Hematopoietic multipotent progenitor cell treated with erythropoietin and hydrocortisone succinate and interleukin-3 and kit ligand, for 17 days (in vitro differentiated cells): ENCODE results near the gene RNF11.
"Not testable (repeated sequence)": the region's sequence is repeated elsewhere in the genome, so short reads cannot be mapped to it uniquely, and the experiment has no call there.

Experiments used
- DNase-seq: peaks from one replicate; pipeline ENCODE4 v3.0.0-alpha.2; 2015; ENCODE audit warnings: low spot score

RNF11 gene, protein sequence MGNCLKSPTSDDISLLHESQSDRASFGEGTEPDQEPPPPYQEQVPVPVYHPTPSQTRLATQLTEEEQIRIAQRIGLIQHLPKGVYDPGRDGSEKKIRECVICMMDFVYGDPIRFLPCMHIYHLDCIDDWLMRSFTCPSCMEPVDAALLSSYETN

DNA sequence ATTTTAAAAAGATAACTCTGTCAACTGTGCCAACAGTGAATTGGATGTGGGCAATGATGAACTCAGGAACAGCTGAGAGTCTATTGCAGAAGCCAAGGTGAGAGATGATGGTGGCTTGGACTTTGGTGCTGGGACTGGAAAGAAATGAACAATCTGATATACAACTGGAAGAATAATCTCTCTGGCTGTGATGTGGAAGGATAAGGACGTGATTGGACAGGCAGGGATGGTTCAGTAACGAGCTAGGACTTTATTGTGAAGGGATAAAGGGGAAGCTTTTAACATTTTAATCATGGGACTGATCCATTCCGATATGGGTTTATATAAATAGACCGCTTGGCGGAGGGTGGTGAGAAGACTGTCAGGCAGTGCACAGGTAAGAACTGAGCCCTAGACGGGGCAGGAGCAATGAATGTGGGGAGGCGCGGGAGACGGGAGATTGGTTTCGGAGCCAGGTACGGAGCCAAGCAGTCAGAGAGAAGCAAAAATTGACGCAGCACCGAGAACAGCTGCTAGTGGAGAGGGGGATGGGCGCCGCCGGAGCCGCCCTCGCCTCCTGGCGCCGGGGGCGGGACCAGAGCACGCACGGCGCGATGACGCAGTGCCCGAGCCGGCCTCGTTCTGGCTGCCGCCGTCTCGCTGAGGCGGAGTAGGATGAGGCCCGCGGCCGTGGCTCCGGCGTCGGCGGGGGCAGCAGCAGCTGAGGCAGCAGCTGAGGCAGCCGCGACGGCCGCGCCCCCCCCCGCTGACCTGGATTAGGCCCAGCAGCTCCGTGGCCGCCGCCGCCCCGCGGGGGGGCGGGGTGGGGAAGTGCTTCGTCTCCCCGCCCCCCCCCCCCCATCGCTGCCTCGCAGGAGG is at the start of gene RNF11:
Gene RNF11, plus strand, starts transcription at position 601 of the 858 bp plus-strand sequence. CDS start 484 bp downstream, outside the sequence.
- DNase-seq, result peak; percentile 95

- DNase-seq, result no peak
Measured at GRCh38 chr1:51188230-51188629, 47.8 kb upstream of the RNF11 start.

DNA sequence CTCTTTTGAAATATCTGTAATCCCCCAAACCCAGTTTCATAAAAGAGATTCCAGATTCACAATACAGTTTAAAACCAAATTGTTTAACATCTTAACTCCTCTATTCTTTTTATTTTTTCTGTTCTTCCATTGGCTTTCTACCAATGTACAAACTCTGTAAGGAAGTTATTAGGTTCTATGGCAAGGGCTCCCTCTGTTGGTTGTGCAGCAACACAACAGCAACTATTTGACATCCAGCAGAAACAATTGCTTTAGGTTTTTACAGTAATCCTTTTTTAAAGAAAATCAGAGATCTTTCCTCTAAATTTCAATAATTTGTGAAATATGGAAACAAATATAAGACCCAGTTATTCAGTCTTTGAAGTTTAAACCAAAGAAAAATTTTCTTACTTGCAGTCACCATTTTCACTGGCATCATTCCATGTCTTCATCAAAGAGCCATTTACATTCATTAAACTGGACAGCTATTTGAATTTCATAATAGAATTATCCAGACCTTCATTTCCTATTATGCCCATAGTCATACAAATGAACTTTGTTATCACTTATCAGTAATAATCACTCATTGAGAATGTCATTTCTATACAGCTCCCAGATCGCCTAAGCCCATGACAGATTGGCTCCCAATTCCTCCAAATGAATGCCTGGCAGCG is 46.5 kb upstream of the RNF11 start:
- peak; percentile 73 for DNase-seq

DNA sequence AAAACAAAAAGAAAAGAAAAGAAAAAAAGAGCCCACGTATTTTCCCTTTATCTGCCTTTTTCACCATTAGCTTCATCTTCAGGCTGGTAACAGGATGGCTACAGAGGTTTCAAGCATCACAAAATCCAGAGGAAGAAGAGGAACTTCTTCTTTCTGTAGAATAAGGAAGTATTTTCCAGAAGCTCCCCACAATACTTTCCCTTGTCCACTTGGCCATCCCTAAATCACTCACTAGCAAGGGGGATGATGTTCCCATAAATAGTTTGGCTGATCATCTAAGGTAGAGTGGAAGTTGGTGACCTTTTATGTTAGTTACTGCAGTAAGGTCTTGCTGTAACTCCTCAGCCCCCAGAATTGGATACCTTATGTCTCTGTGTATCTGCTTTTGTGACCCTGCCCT is 45.1 kb upstream of the RNF11 start:
- no peak for DNase-seq

GRCh38 chr1:51192213-51192843 is 43.7 kb upstream of the RNF11 start:
- DNase-seq, result peak; percentile 81

DNA sequence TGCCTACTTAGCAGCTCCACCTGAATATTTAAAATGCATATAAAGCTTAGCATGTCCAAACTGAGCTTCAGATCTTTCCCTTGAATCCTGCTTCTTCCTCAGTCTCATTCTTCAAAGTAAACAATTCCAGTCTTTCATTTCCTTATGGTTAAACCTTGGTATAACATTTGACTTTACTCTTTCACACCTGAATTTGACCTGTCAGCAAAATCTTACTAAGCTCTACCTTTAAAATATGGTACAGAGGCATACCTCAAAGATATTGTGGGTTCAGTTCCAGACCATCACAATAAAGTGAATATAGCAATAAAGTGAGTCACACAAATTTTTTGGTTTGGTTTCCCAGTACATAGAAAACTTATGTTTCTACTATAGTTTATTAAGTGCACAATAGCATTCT is 42.5 kb upstream of the RNF11 start:
- DNase-seq, result no peak

DNA sequence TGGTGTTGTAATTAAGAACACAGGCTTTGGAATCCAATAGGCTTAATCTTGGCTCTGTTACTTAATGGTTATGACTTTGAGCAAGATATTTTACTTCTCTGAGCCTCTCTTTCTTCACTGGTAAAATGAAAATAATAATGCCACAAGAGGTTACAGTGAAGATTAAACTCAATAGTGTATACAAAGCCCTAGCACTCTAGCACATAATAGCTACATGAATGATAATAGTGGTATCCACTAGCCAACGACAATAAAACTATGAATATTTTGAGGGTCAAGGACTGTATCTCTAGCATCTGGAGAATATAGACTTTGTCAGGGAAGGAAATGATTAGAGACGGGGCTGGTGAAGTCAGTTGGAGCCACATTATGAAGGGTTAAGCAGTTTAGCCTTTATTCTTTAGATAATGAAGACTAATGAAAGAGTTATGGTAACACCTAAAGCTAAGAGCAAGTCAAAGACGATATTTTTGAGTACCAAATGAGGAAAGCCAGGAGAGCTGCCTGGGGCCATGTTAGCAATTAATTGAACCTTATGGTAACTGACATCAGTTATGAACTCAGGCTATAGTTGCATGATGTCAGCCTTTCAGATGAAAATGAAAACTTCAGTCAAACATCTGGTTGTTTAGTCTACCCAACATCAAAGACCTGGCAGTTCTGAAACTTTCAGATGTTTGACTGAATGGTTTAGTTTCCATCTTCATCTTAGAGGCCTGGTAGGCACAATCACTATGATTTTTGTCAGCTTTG is 32.8 kb upstream of the RNF11 start:
- no peak for DNase-seq

DNA sequence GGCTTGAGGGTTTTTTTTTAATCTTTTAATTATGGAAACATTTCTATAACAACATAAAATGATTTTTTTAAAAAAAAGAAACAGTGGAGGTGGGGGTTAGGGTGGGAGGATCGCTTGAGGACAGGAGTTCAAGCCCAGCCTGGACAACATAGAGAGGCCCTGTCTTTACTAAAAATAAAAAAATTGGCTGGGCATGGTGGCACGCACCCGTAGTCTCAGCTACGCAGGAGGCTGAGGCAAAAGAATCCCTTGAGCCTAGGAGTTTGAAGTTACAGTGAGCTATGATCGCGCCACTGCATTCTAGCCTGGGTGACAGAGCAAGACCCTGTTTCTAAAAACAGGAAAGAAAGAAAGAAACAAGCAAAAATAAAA is 32.2 kb upstream of the RNF11 start:
- no peak for DNase-seq

DNA sequence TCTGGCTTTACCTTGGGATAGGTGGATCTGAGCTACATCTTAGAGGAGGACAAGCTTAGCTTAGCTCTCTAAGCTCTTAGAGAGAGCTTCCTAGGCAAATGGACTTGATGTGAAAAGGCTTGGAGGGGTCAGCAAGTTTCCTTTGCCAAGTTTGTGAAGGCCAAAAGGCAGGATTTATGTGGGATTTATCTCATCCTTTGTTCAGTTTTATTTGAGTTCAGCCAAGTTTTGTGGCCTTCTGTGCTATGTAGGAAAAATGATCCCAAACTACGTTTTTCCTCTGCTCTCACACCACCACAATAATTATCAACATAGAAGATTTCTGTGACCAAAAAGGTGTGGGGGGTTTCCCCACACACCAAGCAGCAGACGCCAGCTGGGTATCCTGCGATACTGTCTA is 26.0 kb upstream of the RNF11 start:
- DNase-seq, result no peak

GRCh38 chr1:51210676-51211075 is 25.4 kb upstream of the RNF11 start:
- no peak for DNase-seq

DNA sequence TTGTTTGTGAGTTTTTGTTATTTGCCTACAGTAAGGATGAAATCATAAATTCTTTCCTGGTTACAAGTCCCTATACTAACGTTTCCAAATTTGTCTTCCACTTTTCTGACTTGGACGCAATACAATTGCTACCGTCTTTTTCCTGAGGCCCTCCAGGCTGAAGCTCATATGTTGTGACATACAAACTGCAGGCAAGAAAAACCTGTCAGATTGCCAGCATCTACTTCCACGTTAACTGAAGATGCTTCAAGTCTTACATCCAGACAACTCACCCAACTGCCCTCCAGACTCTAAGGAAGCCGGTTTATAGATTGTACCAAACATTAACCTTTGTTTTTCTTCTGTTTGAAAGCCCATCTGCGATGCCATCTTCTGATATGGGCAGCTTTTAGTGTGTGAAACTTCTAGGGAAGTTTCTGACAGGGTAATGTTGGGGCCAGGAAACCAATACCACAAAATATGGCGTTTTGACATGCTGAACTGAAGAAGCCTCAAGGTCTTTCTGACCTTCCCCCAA is 21.4 kb upstream of the RNF11 start:
- no peak for DNase-seq

GRCh38 chr1:51215169-51215568 is 20.9 kb upstream of the RNF11 start:
- no peak for DNase-seq

DNA sequence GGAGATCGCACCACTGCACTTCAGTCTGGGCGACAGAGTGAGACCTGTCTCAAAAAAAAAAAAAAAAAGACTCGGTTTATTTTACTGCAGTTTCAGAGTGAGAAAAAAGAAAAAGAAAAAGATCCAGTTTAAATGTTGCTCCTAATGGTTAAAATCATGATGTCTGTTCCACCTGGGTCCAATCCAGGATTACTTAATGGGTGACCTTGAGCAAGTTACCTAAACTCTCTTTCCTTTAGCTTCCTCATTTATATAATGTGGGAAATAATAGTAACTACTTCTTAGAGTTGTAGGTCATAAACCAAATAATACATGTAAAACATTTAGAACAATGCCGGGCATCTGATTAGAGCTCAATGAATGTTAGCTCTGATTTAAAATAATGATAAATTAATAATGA is 19.4 kb upstream of the RNF11 start:
- DNase-seq, result no peak

- DNase-seq, result no peak
Measured at GRCh38 chr1:51217101-51217500, 19.0 kb upstream of the RNF11 start.

- DNase-seq, result peak; percentile 50
Measured at GRCh38 chr1:51218570-51218969, 17.5 kb upstream of the RNF11 start.

GRCh38 chr1:51219022-51219421 is 17.1 kb upstream of the RNF11 start:
- DNase-seq, result no peak

DNA sequence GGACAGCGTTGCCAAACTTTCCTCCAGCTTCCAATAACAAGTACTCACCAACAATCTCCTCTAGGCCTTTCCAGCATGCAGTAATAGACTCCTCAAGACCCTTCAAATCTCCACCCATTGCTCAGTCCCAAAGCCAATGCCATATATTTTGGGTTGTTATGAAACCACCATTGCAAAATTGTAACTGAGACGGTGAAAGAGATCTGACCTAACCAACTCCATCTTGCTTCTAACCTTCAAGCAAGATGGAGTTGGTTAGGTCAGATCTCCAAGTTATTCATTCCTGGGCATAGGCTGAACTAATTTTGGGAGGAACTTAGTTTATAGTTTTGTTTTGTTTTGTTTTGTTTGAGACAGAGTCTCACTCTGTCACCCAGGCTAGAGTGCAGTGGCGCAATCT is 14.5 kb upstream of the RNF11 start:
- not testable (repeated sequence) for DNase-seq

DNA sequence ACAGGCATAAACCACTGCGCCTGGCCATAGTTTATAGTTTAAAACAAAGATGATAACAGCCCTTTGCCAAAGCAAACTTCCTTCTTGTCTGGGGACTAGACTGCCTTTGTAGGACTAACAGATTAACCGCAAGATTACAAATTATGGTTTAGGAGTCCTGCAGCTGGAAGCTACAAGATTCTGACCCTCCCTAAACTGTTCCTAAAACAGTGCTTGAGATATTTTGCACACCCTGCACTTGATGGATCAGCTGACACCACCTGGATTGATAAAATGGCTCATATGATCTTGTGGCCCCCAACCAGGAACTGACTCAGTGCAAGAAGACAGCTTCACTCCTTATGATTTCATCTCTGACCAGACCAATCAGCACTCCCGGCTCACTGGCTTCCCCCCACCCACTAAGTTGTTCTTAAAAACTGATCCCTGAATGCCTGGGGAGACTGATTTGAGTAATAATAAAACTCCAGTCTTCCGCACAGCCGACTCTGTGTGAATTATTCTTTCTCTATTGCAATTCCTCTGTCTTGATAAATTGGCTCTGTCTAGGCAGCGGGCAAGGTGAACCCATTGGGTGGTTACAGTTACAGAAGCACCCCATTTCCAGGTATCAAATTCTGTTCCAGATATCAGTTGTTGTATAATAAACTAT is 13.8 kb upstream of the RNF11 start:
- no peak for DNase-seq

DNA sequence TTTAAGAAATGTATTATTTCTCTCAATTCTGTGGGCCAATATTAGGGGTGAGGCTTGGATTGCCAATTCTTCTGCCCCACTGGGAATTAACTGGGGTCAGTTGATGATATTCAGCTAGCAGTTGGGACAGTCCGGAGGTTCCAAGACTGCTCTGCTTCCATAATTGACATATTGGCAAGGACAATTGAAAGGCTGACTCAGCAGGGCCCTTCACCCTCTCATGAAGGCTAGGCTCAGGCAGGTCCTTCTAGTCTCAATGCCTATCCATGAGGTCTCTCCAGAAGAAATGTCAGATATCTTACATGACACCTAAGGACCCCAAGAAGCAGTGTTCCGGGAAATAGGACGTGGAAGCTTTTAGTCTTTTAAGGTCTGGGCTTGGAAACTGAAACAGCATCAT is 13.3 kb upstream of the RNF11 start:
- DNase-seq, result no peak

- no peak for DNase-seq
Measured at GRCh38 chr1:51224255-51224654, 11.8 kb upstream of the RNF11 start.

- DNase-seq, result not testable (repeated sequence)
Measured at GRCh38 chr1:51227231-51227960, 8.7 kb upstream of the RNF11 start.
